ENCODE measurements around the gene DYNC1H1. TPM values are rescaled to one million over a fixed set of nuclear protein-coding genes. Genes with fewer than 3 reads are reported as not detected.

The DYNC1H1 gene
- total and polyA plus RNA-seq, 2 of the 13 experiments (the other 11 are each of a cell fraction or from before 2014, with no cell fraction given) = 74.4 to 239 TPM

DNA sequence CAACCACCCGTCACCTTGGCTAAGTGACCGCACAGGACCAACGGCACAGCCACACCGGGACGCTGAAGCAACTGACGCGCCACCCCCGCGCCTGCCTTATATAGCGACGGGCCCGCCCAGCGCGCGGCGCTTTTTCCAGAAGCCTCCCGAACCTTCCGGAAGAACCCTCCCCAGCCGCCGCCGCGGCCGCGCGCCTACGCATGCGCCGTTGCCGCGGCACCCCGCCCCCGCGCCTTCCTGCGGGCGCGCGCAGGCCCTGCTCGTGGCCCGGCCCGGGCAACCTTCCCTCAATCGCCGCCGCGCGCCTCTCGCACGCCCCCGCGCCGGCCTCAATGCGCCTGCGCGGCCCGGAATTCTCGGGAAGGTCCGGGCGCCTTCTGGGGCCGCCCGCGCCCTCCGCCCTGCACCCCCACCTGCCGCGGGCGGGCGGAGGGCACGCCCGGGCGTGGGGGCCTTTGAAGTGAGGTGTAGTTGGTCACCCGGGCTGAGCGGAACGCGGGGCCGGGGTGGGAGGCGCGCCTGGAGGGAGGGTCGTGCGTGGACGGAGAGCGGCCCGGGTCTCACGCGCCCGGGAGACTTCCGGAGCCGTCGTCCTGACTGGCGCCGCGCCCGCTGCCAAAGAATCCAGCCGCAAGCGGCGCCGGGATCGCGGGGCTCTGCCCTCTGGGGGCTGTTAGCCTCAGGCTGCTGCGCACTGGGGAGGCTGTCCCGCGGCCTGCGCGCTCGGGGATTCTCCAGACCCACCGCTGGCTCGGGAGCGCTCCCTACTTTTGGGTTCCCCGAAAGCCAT is 122.8 kb downstream of the DYNC1H1 start, which contains the start of gene HSP90AA1 (continued):
- TF ChIP-seq, protein P1, sequence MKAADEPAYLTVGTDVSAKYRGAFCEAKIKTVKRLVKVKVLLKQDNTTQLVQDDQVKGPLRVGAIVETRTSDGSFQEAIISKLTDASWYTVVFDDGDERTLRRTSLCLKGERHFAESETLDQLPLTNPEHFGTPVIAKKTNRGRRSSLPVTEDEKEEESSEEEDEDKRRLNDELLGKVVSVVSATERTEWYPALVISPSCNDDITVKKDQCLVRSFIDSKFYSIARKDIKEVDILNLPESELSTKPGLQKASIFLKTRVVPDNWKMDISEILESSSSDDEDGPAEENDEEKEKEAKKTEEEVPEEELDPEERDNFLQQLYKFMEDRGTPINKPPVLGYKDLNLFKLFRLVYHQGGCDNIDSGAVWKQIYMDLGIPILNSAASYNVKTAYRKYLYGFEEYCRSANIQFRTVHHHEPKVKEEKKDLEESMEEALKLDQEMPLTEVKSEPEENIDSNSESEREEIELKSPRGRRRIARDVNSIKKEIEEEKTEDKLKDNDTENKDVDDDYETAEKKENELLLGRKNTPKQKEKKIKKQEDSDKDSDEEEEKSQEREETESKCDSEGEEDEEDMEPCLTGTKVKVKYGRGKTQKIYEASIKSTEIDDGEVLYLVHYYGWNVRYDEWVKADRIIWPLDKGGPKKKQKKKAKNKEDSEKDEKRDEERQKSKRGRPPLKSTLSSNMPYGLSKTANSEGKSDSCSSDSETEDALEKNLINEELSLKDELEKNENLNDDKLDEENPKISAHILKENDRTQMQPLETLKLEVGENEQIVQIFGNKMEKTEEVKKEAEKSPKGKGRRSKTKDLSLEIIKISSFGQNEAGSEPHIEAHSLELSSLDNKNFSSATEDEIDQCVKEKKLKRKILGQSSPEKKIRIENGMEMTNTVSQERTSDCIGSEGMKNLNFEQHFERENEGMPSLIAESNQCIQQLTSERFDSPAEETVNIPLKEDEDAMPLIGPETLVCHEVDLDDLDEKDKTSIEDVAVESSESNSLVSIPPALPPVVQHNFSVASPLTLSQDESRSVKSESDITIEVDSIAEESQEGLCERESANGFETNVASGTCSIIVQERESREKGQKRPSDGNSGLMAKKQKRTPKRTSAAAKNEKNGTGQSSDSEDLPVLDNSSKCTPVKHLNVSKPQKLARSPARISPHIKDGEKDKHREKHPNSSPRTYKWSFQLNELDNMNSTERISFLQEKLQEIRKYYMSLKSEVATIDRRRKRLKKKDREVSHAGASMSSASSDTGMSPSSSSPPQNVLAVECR (CRISPR knock-in tag; IDR thresholded peaks at IDR 0.05; ENCODE audit: borderline replicate concordance) = peak; percentile 75; the same call in 1 of the 2 replicates
- TF ChIP-seq ZNF33B (CRISPR knock-in tag; IDR thresholded peaks at IDR 0.05) (peak; percentile 72; the same call in 1 of the 2 replicates), NR2F1 (CRISPR knock-in tag; IDR thresholded peaks at IDR 0.05) (no peak), DMAP1 (CRISPR knock-in tag; IDR thresholded peaks at IDR 0.05) (peak; percentile 77), YY1 (IDR thresholded peaks at IDR 0.05; ENCODE audit: insufficient read depth, insufficient replicate concordance, low read depth, low read length) (no peak), ZNF333 (CRISPR knock-in tag; IDR thresholded peaks at IDR 0.05; ENCODE audit: borderline replicate concordance) (no peak; the same call in 1 of the 2 replicates), SP1 (IDR thresholded peaks at IDR 0.05) (no peak), SP1 (CRISPR knock-in tag; IDR thresholded peaks at IDR 0.05) (peak; percentile 70), ZNF17 (CRISPR knock-in tag; IDR thresholded peaks at IDR 0.05) (no peak), HES4 (CRISPR knock-in tag; IDR thresholded peaks at IDR 0.05; ENCODE audit: borderline replicate concordance) (no peak; the same call in 1 of the 2 replicates), NR2F2 (IDR thresholded peaks at IDR 0.05; ENCODE audit: borderline replicate concordance, low read depth) (0 out of 2 replicates have a peak, but pooled peaks have one; percentile 14), SRY (CRISPR knock-in tag; IDR thresholded peaks at IDR 0.05) (peak; percentile 33; the same call in 1 of the 2 replicates), KDM6A (CRISPR knock-in tag; IDR thresholded peaks at IDR 0.05; ENCODE audit: low read depth) (no peak), NR2C2 (CRISPR knock-in tag; IDR thresholded peaks at IDR 0.05; ENCODE audit: borderline replicate concordance) (peak; percentile 50; the same call in 1 of the 2 replicates), PITX1 (CRISPR knock-in tag; IDR thresholded peaks at IDR 0.05) (no peak; the same call in 1 of the 2 replicates), SIX4 (CRISPR knock-in tag; IDR thresholded peaks at IDR 0.05) (peak; percentile 62), NFE2L1 (CRISPR knock-in tag; IDR thresholded peaks at IDR 0.05; ENCODE audit: borderline replicate concordance) (no peak), PPARG (CRISPR knock-in tag; conservative IDR thresholded peaks at IDR 0.05) (peak; percentile 30; the same call in 1 of the 2 replicates), RAD21 (CRISPR knock-in tag; IDR thresholded peaks at IDR 0.05) (peak; percentile 45; the same call in 1 of the 2 replicates), ZNF616 (CRISPR knock-in tag; IDR thresholded peaks at IDR 0.05; ENCODE audit: low read depth) (no peak), ZBTB3 (CRISPR knock-in tag; IDR thresholded peaks at IDR 0.05; ENCODE audit: borderline replicate concordance, low read depth) (no peak), ZNF234 (CRISPR knock-in tag; conservative IDR thresholded peaks at IDR 0.05) (no peak), FOXK1 (CRISPR knock-in tag; IDR thresholded peaks at IDR 0.05; ENCODE audit: borderline replicate concordance, low read depth) (no peak)
- TF ChIP-seq, protein P2, sequence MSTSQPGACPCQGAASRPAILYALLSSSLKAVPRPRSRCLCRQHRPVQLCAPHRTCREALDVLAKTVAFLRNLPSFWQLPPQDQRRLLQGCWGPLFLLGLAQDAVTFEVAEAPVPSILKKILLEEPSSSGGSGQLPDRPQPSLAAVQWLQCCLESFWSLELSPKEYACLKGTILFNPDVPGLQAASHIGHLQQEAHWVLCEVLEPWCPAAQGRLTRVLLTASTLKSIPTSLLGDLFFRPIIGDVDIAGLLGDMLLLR (CRISPR knock-in tag; IDR thresholded peaks at IDR 0.05) = 0 out of 2 replicates have a peak, but pooled peaks have one; percentile 18
